Measurements from ENCODE around the gene FGF22.

FGF22 gene

DNA sequence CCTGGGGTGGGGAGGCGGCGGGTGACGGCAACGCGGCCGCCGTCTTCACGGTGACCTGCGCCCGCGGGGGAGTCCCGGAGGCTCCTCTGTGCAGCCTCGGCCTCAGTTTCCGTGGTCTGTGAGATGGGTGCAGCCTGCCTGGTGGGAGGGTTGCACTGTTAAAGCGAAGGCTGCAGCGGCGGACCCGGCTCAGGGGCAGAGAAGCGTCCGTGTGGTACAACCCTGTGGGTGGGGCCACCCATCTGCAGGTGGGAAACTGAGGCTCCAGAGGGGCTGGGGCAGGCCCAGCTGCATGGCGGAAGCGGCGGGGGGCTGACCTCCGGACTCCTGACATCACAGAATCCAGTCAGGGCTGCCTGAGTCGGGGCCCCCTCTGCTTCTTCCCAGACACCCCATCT is 481 bp downstream of the FGF22 start:
- DNase-seq (ENCODE audit: low spot score): no peak
- TF ChIP-seq, protein P1, sequence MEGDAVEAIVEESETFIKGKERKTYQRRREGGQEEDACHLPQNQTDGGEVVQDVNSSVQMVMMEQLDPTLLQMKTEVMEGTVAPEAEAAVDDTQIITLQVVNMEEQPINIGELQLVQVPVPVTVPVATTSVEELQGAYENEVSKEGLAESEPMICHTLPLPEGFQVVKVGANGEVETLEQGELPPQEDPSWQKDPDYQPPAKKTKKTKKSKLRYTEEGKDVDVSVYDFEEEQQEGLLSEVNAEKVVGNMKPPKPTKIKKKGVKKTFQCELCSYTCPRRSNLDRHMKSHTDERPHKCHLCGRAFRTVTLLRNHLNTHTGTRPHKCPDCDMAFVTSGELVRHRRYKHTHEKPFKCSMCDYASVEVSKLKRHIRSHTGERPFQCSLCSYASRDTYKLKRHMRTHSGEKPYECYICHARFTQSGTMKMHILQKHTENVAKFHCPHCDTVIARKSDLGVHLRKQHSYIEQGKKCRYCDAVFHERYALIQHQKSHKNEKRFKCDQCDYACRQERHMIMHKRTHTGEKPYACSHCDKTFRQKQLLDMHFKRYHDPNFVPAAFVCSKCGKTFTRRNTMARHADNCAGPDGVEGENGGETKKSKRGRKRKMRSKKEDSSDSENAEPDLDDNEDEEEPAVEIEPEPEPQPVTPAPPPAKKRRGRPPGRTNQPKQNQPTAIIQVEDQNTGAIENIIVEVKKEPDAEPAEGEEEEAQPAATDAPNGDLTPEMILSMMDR (IDR thresholded peaks at IDR 0.05; ENCODE audit: extremely low read depth, insufficient read depth, missing control alignments): no peak
- in situ Hi-C loops (cut with MboI; ENCODE audit: low pct_unique_long_range_greater_than_20kb, low sequenced_read_pairs, unreplicated experiment): no loop called here

GRCh38 chr19:640606-641189 is 1.0 kb downstream of the FGF22 start:
- in situ Hi-C loops (cut with MboI; ENCODE audit: low pct_unique_long_range_greater_than_20kb, low sequenced_read_pairs, unreplicated experiment): no loop called here
- TF ChIP-seq, protein P1 (IDR thresholded peaks at IDR 0.05; ENCODE audit: extremely low read depth, insufficient read depth, missing control alignments): no peak
- DNase-seq (ENCODE audit: low spot score): no peak

DNA sequence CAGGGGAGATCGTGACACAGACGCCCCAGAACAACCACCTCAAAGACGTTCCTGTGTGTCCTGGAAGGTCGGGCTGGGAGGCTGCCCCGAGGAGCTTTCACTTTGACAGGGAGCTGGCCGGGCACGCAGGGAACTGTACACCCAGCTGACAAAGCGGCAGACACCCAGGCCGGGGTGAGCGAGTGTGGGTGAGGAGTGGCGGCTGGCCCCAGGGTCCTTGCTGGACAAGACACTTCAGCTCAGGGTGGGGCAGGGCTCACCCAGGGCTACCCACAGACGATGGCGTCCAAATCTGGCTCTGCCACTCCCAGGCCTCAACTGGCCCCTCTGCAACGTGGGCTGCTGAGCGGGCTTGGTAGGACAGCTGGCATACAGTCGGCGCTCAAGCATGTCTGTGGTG is 2.0 kb downstream of the FGF22 start:
- in situ Hi-C loops (cut with MboI; ENCODE audit: low pct_unique_long_range_greater_than_20kb, low sequenced_read_pairs, unreplicated experiment): no loop called here
- TF ChIP-seq, protein P1 (IDR thresholded peaks at IDR 0.05; ENCODE audit: extremely low read depth, insufficient read depth, missing control alignments): no peak
- no peak for DNase-seq (ENCODE audit: low spot score)

DNA sequence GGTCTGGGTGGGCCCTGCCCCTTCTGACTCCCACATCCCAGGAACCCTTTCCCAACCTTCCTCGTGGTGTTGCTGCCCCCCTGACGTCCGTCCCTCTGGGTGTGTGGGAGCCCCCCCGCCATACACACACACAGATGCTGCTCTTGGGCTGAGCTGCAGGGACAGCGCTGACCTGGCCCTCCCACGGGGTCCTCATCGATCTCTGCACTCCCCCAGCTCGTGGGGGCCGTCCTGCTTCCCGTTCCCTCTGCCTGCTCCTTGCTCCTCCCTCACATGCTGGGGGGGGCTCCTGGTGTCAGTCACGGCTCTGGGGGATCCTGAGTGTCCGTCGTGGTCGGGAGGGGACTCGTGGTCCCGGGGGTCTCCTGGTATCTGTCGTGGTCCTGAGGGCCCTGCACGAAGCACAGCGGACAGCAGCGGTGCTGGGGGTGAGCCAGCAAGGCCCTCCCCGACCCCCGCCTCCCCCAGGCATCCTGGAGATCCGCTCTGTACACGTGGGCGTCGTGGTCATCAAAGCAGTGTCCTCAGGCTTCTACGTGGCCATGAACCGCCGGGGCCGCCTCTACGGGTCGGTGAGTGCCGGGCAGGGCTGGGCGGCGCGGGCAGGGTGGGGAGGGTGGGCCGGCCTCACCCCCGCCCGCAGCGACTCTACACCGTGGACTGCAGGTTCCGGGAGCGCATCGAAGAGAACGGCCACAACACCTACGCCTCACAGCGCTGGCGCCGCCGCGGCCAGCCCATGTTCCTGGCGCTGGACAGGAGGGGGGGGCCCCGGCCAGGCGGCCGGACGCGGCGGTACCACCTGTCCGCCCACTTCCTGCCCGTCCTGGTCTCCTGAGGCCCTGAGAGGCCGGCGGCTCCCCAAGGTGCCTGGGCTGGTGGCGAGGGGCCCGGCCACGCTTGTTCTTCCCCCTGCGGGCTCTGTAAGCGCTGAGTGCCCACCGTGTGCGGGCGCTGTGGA is 3.4 kb downstream of the FGF22 start:
- TF ChIP-seq, protein P1 (IDR thresholded peaks at IDR 0.05; ENCODE audit: extremely low read depth, insufficient read depth, missing control alignments): no peak

DNA sequence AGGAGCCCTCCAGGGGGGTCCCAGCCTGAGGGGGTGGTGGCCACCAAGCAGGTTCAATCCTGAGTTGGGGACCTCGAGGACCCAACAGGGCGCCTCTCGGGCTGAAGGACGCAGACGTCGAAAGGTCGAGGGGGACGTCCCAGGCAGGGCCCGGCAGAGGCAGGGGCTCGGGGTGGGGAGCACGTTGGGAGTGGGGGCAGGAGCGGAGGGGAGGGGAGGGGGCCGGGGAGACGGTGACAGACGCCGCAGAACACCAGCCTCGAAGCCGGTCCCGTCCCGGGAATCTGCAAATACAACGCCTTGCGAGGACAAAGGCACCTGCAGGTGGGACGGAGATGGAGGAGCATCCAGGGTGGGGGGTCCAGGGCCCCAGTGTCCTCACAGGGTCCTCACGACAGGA is 4.1 kb downstream of the FGF22 start:
- TF ChIP-seq, protein P1 (IDR thresholded peaks at IDR 0.05; ENCODE audit: extremely low read depth, insufficient read depth, missing control alignments): no peak
- in situ Hi-C loops (cut with MboI; ENCODE audit: low pct_unique_long_range_greater_than_20kb, low sequenced_read_pairs, unreplicated experiment): no loop called here
- DNase-seq (ENCODE audit: low spot score): no peak

More for the DNA sequence above, 3.4 kb downstream of the FGF22 start:
- in situ Hi-C loops (cut with MboI; ENCODE audit: low pct_unique_long_range_greater_than_20kb, low sequenced_read_pairs, unreplicated experiment): no loop called here
- no peak for DNase-seq (ENCODE audit: low spot score)

DNA sequence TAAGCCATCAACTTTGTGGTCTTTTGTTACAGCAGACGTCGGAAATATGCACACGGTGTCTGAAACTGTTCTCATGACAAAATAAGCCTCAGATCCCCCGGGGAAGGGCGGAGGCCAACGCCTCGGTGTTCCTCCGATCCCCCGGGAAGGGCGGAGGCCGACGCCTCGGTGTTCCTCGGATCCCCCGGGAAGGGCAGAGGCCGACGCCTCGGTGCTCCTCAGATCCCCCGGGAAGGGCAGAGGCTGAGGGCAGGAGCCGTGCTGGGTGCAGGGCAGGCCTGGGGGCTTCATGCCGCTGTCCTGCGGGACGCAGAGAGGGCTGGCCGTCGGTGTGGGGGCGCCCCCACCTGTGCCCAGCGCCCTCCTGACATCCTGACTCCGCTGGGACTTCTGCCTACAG is 4.7 kb downstream of the FGF22 start:
- in situ Hi-C loops (cut with MboI; ENCODE audit: low pct_unique_long_range_greater_than_20kb, low sequenced_read_pairs, unreplicated experiment): no loop called here
- DNase-seq (ENCODE audit: low spot score): no peak
- TF ChIP-seq, protein P1 (IDR thresholded peaks at IDR 0.05; ENCODE audit: extremely low read depth, insufficient read depth, missing control alignments): no peak

Data from GM13977 (cell line).